ENCODE data around the gene ONECUT2. TPM values are rescaled to one million over a fixed set of nuclear protein-coding genes. Genes with fewer than 3 reads are reported as not detected.

Gene ONECUT2
- total RNA-seq, 1 donor from 2014 or later, result 0.03 TPM

DNA sequence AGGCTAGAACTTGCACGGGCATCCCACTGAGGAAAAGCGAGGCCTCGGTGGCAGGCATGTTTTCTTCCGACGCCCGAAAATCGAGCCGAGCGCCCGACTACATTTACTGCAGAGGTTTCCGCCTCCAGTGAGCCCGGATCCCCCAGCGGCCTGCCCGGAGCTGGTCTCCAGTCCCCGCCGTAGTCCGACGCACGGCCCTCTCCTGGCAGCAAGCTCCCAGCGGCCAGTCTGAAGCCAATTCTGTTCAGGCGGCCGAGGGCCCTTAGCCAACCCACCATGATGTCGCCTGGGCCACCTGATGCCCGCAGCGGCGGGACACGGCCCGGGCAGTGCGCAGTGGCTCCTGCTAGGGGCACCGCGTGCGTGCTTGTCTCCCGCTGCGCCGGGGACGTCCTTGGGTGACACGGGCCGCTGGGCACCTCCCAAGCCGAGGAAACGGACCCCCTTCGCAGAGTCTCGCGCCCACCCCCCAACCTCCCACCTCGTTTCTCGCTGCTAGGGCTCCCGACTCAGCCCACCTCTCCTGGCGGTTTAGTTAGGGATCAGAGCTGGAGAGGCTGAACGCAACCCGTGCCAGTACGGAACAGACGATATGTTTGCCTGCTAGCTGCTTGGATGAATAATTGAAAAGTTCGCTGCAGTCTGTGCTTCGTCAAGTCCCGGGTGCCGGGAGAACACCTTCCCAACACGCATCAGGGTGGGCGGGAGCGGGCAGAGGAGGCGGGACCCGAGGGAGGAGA lies 5.3 kb downstream of the ONECUT2 start:
- Histone ChIP-seq H3K9me3 (no peaks in the 10 kb centered on the region), H3K4me3 (no peak overlapping the region), H3K4me1 (peaks cover 37% of the 10 kb centered on the region), H3K36me3 (no peaks in the 10 kb centered on the region), H3K27ac (no peak overlapping the region), H3K27me3 (ENCODE audit: low read depth) (peaks cover 91% of the 10 kb centered on the region)
- TF ChIP-seq, protein P1, sequence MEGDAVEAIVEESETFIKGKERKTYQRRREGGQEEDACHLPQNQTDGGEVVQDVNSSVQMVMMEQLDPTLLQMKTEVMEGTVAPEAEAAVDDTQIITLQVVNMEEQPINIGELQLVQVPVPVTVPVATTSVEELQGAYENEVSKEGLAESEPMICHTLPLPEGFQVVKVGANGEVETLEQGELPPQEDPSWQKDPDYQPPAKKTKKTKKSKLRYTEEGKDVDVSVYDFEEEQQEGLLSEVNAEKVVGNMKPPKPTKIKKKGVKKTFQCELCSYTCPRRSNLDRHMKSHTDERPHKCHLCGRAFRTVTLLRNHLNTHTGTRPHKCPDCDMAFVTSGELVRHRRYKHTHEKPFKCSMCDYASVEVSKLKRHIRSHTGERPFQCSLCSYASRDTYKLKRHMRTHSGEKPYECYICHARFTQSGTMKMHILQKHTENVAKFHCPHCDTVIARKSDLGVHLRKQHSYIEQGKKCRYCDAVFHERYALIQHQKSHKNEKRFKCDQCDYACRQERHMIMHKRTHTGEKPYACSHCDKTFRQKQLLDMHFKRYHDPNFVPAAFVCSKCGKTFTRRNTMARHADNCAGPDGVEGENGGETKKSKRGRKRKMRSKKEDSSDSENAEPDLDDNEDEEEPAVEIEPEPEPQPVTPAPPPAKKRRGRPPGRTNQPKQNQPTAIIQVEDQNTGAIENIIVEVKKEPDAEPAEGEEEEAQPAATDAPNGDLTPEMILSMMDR (IDR thresholded peaks at IDR 0.05), result no peak
- intact Hi-C loops (cut with DNase I), result no loop called here
- DNase-seq, result no peak
- no peak for ATAC-seq

DNA sequence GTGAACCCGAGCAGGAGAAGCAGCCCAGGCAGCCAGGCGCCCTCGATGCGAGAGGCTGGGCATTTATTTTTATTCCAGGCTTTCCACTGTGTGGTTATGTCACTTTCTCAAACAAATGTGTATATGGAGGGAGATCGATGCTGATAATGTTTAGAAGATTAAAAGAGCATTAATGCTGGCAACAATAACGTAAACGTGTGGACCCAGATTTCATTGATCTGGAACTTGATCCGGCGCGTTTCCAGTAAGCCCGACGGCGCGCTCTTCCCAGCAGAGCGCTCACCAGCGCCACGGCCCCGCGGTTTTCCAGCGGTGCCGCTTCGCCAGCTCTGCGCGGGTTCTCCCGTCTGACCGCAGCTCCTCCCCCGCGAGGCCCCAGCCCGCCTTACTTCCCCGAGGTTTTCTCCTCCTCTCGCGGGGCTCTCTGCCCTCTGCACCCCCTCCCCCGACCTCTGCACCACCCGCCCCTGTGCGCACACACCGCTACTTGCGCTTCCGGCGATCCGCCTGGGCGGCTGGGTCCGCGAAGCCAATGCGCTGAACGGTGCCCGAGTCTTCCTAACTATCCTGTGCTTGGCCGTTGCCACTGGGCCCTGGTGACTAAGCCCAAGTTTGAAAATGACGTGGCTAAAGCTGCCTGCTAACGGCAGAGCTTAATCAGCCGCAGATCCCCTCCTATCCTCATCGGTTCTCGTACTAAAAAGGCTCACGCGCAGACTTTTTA lies 6.1 kb downstream of the ONECUT2 start:
- intact Hi-C loops (cut with DNase I), result no loop called here
- ATAC-seq, result no peak
- TF ChIP-seq, protein P1 (IDR thresholded peaks at IDR 0.05), result no peak
- Histone ChIP-seq H3K4me1 (peaks cover 37% of the 10 kb centered on the region), H3K36me3 (no peaks in the 10 kb centered on the region), H3K4me3 (no peak overlapping the region), H3K27me3 (ENCODE audit: low read depth) (peaks cover 94% of the 10 kb centered on the region), H3K27ac (no peak overlapping the region), H3K9me3 (no peaks in the 10 kb centered on the region)
- DNase-seq, result no peak

DNA sequence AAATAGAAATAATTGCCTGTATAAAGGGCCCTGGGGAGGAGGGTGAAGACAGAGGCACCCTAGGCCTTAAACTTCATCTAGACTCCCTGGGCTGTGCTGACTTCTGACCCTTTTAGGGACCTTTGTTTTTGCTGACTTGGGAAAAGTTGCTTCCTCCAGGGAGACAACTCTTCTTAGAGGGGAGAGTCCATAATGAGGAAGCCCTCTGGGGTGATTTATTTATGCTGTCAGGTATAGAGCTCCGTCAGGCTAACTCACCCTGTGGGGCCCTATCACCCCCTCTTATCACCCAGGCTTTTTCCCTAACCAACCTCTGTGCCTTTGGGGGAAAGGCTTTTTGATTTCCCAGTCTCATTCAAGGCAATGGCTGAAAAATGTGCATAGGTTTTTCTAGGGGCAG lies 8.1 kb downstream of the ONECUT2 start:
- peaks cover 93% of the 10 kb centered on the region for H3K27me3 ChIP-seq (ENCODE audit: low read depth)
- H3K4me1 ChIP-seq, result peaks cover 26% of the 10 kb centered on the region
- no peaks in the 10 kb centered on the region for H3K36me3 ChIP-seq
- DNase-seq (no peak), ATAC-seq (no peak)
- H3K4me3 ChIP-seq, result no peak overlapping the region
- no peak overlapping the region for H3K27ac ChIP-seq
- intact Hi-C loops (cut with DNase I), result no loop called here
- TF ChIP-seq, protein P1 (IDR thresholded peaks at IDR 0.05), result no peak
- no peaks in the 10 kb centered on the region for H3K9me3 ChIP-seq

DNA sequence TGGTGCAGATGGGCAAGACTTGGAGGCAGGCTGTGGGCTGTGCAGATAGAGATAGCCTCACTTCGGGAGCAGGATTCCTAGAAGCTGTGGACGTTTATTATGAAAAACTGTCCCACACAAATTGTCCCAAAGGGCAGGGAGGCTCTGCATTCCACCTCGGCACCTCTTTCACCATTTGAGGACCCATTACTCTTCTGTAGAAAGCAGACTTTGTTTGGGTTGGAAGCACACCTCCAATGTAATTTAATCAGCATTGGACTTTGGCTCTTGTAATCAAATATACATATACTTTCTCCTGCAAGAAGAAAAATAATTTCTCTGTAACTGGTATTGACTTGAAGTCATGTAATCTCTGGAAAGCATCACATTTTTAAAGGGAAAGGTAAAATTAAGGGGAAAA lies 8.5 kb downstream of the ONECUT2 start:
- no peaks in the 10 kb centered on the region for H3K36me3 ChIP-seq
- peaks cover 22% of the 10 kb centered on the region for H3K4me1 ChIP-seq
- DNase-seq, result no peak
- H3K4me3 ChIP-seq, result no peak overlapping the region
- TF ChIP-seq, protein P1 (IDR thresholded peaks at IDR 0.05), result no peak
- ATAC-seq, result no peak
- H3K27ac ChIP-seq, result no peak overlapping the region
- peaks cover 88% of the 10 kb centered on the region for H3K27me3 ChIP-seq (ENCODE audit: low read depth)
- H3K9me3 ChIP-seq, result no peaks in the 10 kb centered on the region
- intact Hi-C loops (cut with DNase I), result no loop called here

DNA sequence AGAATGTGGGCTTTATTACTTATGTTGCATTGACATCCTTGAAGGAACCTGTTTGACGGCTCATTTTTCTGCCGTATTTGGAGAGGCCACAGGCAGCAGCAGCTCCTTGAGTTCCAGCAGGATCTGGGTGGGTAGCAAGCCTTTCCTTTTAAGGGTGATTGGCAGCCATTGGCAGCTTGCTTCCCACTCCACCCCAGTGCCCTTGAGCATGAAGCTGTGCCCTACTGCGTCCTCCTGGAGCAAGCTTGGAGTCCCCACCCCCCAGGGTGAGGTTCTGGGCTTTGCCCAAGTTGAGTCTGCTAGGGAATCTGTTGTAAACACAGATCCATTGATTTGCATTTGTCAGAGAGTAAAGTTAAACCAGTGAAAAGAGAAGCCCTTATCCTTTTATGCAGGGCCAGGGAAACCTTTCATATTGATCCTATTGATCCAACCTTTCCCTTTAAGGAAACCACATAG lies 9.2 kb downstream of the ONECUT2 start:
- intact Hi-C loops (cut with DNase I), result no loop called here
- TF ChIP-seq, protein P1 (IDR thresholded peaks at IDR 0.05), result no peak
- no peak overlapping the region for H3K4me3 ChIP-seq
- H3K36me3 ChIP-seq, result no peaks in the 10 kb centered on the region
- peaks cover 82% of the 10 kb centered on the region for H3K27me3 ChIP-seq (ENCODE audit: low read depth)
- no peak for DNase-seq
- peaks cover 22% of the 10 kb centered on the region for H3K4me1 ChIP-seq
- ATAC-seq, result no peak
- no peak overlapping the region for H3K27ac ChIP-seq
- H3K9me3 ChIP-seq, result no peaks in the 10 kb centered on the region

Data from lower lobe of right lung (tissue), 2 donors.